Pons (tissue), 1 donor: ENCODE results near the gene POLR3H.

Experiments
- DNase-seq: peaks from one replicate; pipeline ENCODE4 v3.0.0-alpha.2; 2016; ENCODE audit warnings: low spot score

Gene POLR3H

GRCh38 chr22:41481925-41482318, 62.3 kb downstream of the POLR3H start:
- DNase-seq: no peak

- DNase-seq: peak; percentile 62
These were observed 63.0 kb downstream of the POLR3H start for GRCh38 chr22:41481131-41481830.

GRCh38 chr22:41480397-41480735, 63.9 kb downstream of the POLR3H start:
- DNase-seq: no peak

GRCh38 chr22:41479671-41480396, 64.4 kb downstream of the POLR3H start:
- peak; percentile 82 for DNase-seq

- DNase-seq: no peak
These were observed 65.3 kb downstream of the POLR3H start for GRCh38 chr22:41478891-41479521.

GRCh38 chr22:41478473-41478872, 65.8 kb downstream of the POLR3H start:
- DNase-seq: no peak
